ENCODE measurements around the gene WASHC4. TPM values are rescaled to one million over a fixed set of nuclear protein-coding genes. Genes with fewer than 3 reads are reported as not detected.

Gene WASHC4, protein sequence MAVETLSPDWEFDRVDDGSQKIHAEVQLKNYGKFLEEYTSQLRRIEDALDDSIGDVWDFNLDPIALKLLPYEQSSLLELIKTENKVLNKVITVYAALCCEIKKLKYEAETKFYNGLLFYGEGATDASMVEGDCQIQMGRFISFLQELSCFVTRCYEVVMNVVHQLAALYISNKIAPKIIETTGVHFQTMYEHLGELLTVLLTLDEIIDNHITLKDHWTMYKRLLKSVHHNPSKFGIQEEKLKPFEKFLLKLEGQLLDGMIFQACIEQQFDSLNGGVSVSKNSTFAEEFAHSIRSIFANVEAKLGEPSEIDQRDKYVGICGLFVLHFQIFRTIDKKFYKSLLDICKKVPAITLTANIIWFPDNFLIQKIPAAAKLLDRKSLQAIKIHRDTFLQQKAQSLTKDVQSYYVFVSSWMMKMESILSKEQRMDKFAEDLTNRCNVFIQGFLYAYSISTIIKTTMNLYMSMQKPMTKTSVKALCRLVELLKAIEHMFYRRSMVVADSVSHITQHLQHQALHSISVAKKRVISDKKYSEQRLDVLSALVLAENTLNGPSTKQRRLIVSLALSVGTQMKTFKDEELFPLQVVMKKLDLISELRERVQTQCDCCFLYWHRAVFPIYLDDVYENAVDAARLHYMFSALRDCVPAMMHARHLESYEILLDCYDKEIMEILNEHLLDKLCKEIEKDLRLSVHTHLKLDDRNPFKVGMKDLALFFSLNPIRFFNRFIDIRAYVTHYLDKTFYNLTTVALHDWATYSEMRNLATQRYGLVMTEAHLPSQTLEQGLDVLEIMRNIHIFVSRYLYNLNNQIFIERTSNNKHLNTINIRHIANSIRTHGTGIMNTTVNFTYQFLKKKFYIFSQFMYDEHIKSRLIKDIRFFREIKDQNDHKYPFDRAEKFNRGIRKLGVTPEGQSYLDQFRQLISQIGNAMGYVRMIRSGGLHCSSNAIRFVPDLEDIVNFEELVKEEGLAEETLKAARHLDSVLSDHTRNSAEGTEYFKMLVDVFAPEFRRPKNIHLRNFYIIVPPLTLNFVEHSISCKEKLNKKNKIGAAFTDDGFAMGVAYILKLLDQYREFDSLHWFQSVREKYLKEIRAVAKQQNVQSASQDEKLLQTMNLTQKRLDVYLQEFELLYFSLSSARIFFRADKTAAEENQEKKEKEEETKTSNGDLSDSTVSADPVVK
- 245 and 299 TPM in 2 replicates for total RNA-seq

DNA sequence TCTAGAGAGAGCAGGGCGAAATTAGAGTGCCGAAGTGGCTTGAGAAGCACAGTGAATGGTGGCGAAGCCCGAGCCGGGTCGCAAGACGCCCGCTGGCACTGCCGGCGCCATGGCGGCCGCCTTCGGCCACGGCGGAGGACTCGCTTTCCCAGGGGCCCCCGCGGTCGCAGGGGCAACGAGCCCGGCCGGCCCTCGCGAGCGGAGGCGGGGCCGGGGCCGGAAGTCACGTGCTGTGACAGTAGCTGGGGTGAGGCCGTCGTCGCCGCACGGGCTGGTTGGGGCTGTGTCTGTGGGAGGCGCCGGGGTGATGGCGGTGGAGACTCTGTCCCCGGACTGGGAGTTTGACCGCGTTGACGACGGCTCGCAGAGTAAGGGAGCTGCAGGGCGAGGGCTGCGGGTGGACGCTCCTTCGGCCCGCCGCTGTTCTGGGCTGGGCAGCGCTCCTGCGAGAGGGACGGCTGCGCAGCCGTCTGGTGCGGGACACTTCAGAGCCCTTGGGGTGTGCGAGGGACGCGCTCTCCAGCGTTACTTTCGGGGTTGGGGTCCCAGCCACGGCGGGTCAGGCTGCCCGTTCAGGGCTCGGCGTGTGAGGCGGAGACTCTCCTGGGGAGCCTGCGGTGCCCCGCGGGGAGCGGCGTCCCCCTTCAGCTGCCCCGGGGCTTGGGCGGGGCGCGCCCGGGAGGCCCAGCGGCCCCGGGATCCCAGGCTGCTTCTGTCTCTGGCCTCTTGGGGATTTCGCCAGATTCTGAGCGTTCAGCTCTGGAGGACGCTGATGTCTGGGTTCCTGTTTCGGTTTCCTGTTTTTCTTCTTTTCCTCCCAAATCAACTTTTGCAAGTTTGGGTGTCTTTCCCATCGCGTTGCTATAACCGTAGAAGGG, at the start of gene WASHC4:
Gene WASHC4, plus strand, starts transcription at position 238 of the 878 bp plus-strand sequence. Its CDS starts 70 bp downstream, at position 308.

DNA sequence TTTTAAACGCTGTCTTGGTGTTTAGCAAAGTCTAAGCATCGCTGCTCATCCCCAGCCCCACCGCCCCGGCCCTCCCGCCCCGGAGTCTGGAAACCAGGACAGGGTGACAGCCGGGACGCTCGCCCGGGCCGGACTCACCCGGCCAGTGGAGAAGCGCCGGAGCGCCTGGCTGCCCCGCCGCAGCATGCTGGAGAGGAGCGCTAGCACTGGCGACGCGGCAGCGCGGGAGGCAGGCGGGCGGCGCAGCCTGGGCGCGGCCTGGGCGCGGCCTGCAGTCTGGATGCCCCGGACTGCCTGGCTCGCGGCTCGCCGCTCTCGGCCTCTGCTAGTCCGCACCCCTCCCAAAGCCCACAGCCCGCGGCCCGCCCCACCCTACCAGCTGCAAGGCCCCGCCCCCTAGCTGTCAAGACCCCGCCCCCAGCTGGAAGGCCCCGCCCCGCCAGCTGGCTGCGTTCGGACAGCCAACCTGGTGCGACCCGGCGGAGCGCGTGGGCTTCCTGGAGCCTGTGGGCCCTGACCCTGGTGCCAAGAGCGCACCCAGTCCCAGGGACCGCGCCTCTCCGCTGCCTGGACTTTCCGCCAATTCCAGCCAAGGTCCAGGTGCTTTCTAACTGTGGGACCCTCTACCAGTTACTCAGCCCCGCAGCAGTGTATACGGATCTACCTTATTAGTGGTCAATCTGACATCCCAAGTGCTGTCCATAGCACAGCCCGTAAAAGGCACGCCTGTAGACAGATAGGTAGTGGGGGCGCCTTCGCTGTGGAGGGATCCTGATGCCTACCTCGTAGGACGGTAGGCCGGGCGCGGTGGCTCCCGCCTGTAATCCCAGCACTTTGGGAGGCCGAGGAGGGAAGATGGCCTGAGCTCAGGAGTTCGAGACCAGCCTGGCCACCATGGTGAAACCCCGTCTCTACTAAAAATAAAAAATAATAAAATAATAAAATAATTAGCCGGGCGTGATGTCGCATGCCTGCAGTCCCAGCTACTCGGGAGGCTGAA, 23.0 kb upstream of the WASHC4 start, which contains the start of gene ALDH1L2:
Gene ALDH1L2, minus strand, starts transcription at position 208 of the 1,000 bp plus-strand sequence. Its CDS starts 22 bp downstream, at position 186.

Other genes with a start within 250 kb of the WASHC4 start
- 16.0 and 26.8 TPM in 2 replicates for gene SLC41A2, start 149.4 kb upstream of the WASHC4 start, total RNA-seq
- gene NOPCHAP1, start 121.4 kb upstream of the WASHC4 start, total RNA-seq = 10.9 TPM in 2 replicates
- 2.4 and 2.5 TPM in 2 replicates for gene ALDH1L2, start 23.3 kb upstream of the WASHC4 start, total RNA-seq
- gene APPL2, start 128.4 kb downstream of the WASHC4 start, total RNA-seq = 22.5 and 25.2 TPM in 2 replicates
- gene C12orf75, start 223.0 kb downstream of the WASHC4 start, total RNA-seq = 64.4 and 81.3 TPM in 2 replicates